Astrocyte (in vitro differentiated cells and primary cell): ENCODE results near the gene FAM200C. TPM values are rescaled to one million over a fixed set of nuclear protein-coding genes. Genes with fewer than 3 reads are reported as not detected.

ENCODE experiments used
- DNase-seq: peaks from one replicate; pipeline ENCODE4 v3.0.0-alpha.2; 2010; ENCODE audit warnings: low read depth
- FAIRE-seq: peaks from 2 replicates; lab custom pipeline; 2011; peaks lifted over from hg19 to GRCh38; lab: Jason Lieb, UNC
- H2AFZ ChIP-seq: 2 replicates; pipeline ENCODE4 v1.6.0; 2012; ENCODE audit warnings: low read depth, low read length, inconsistent platforms
- H3K27ac ChIP-seq: 2 replicates; pipeline ENCODE4 v1.5.1; 2011; ENCODE audit warnings: low read depth, low read length, inconsistent platforms
- H3K27me3 ChIP-seq: 2 replicates; pipeline ENCODE4 v1.6.0; 2011; ENCODE audit warnings: low read length, inconsistent platforms; ENCODE audit not compliant: insufficient read depth
- H3K36me3 ChIP-seq: 2 replicates; pipeline ENCODE4 v1.5.1; 2011; ENCODE audit warnings: low read length, inconsistent platforms; ENCODE audit not compliant: insufficient read depth
- H3K4me1 ChIP-seq: 2 replicates; pipeline ENCODE4 v1.5.1; 2011; ENCODE audit warnings: low read length, inconsistent platforms; ENCODE audit not compliant: insufficient read depth
- H3K4me2 ChIP-seq: 2 replicates; pipeline ENCODE4 v1.6.0; 2012; ENCODE audit warnings: low read length, inconsistent platforms
- H3K4me3 ChIP-seq: 2 replicates; pipeline ENCODE4 v1.5.1; 2011; ENCODE audit warnings: low read depth, mild to moderate bottlenecking, low read length, inconsistent platforms; ENCODE audit not compliant: insufficient read depth
- H3K79me2 ChIP-seq: 2 replicates; pipeline ENCODE4 v1.6.0; 2012; ENCODE audit warnings: mild to moderate bottlenecking, low read length, inconsistent platforms; ENCODE audit not compliant: insufficient read depth
- H3K9ac ChIP-seq: 2 replicates; pipeline ENCODE4 v1.6.0; 2012; ENCODE audit warnings: mild to moderate bottlenecking, low read length, inconsistent platforms
- H3K9me3 ChIP-seq: 2 replicates; pipeline ENCODE4 v1.5.1; 2012; ENCODE audit warnings: low read depth, mild to moderate bottlenecking, low read length, inconsistent platforms; ENCODE audit not compliant: insufficient read depth
- H4K20me1 ChIP-seq: 2 replicates; pipeline ENCODE4 v1.6.0; 2012; ENCODE audit warnings: low read length, inconsistent platforms; ENCODE audit not compliant: insufficient read depth
- H3K27ac Mint-ChIP-seq: one replicate; pipeline ENCODE4 v1.8.0; 2021; ENCODE audit warnings: mild to moderate bottlenecking, mixed read lengths; ENCODE audit not compliant: unreplicated experiment
- H3K27me3 Mint-ChIP-seq: one replicate; pipeline ENCODE4 v1.8.0; 2021; ENCODE audit warnings: low read depth, mixed read lengths; ENCODE audit not compliant: unreplicated experiment
- H3K36me3 Mint-ChIP-seq: one replicate; pipeline ENCODE4 v1.8.0; 2021; ENCODE audit warnings: low read depth, mixed read lengths; ENCODE audit not compliant: unreplicated experiment
- H3K4me1 Mint-ChIP-seq: one replicate; pipeline ENCODE4 v1.8.0; 2021; ENCODE audit warnings: low read depth, mixed read lengths; ENCODE audit not compliant: unreplicated experiment
- H3K4me3 Mint-ChIP-seq: one replicate; pipeline ENCODE4 v1.8.0; 2021; ENCODE audit warnings: mild to moderate bottlenecking, moderate library complexity, mixed read lengths; ENCODE audit not compliant: unreplicated experiment
- H3K9me3 Mint-ChIP-seq: one replicate; pipeline ENCODE4 v1.8.0; 2021; ENCODE audit warnings: mild to moderate bottlenecking, mixed read lengths; ENCODE audit not compliant: unreplicated experiment
- EZH2 ChIP-seq: IDR thresholded peaks from 2 replicates; pipeline ENCODE4 v1.6.1; 2012; ENCODE audit warnings: mild to moderate bottlenecking, low read length, inconsistent platforms; ENCODE audit not compliant: insufficient read depth
- total RNA-seq: library from RNA; stranded (reverse); gene quantifications from 2 replicates; pipeline ENCODE4 v1.2.1, GENCODE V29; 2021
- TF ChIP-seq, protein P1 (sequence below): IDR thresholded peaks from 2 replicates; pipeline ENCODE4 v1.5.1; 2011; ENCODE audit warnings: low read depth, mild to moderate bottlenecking, inconsistent platforms, low read length, moderate library complexity; ENCODE audit not compliant: insufficient read depth

Gene FAM200C
- total RNA-seq, 1 donor from 2014 or later, result 1.7 TPM

- Histone ChIP-seq H3K9ac (no peak overlapping the region), H3K4me1 (no peaks in the 10 kb centered on the region), H3K27ac (no peak overlapping the region), H3K4me2 (no peak overlapping the region), H3K9me3 (no peaks in the 10 kb centered on the region), H3K27me3 (no peaks in the 10 kb centered on the region), H3K79me2 (no peaks in the 10 kb centered on the region), H3K4me3 (no peak overlapping the region), H2AFZ (no peak overlapping the region), H4K20me1 (no peaks in the 10 kb centered on the region), H3K36me3 (no peaks in the 10 kb centered on the region)
- Mint-ChIP-seq H3K4me1 (no peaks in the 10 kb centered on the region), H3K9me3 (no peaks in the 10 kb centered on the region), H3K27me3 (peaks cover 4% of the 10 kb centered on the region), H3K27ac (no peak overlapping the region), H3K4me3 (no peak overlapping the region), H3K36me3 (no peaks in the 10 kb centered on the region)
- no peak for DNase-seq
- FAIRE-seq, result no peak
- TF ChIP-seq EZH2, result no peak
- TF ChIP-seq, protein P1, sequence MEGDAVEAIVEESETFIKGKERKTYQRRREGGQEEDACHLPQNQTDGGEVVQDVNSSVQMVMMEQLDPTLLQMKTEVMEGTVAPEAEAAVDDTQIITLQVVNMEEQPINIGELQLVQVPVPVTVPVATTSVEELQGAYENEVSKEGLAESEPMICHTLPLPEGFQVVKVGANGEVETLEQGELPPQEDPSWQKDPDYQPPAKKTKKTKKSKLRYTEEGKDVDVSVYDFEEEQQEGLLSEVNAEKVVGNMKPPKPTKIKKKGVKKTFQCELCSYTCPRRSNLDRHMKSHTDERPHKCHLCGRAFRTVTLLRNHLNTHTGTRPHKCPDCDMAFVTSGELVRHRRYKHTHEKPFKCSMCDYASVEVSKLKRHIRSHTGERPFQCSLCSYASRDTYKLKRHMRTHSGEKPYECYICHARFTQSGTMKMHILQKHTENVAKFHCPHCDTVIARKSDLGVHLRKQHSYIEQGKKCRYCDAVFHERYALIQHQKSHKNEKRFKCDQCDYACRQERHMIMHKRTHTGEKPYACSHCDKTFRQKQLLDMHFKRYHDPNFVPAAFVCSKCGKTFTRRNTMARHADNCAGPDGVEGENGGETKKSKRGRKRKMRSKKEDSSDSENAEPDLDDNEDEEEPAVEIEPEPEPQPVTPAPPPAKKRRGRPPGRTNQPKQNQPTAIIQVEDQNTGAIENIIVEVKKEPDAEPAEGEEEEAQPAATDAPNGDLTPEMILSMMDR, result no peak
Measured at GRCh38 chr5:160349249-160349934, 50.5 kb downstream of the FAM200C start.

GRCh38 chr5:160348080-160348479 lies 51.8 kb downstream of the FAM200C start:
- Mint-ChIP-seq H3K4me3 (no peak overlapping the region), H3K27me3 (peaks cover 4% of the 10 kb centered on the region), H3K4me1 (no peaks in the 10 kb centered on the region), H3K9me3 (no peaks in the 10 kb centered on the region), H3K36me3 (no peaks in the 10 kb centered on the region), H3K27ac (no peak overlapping the region)
- Histone ChIP-seq H3K27ac (no peak overlapping the region), H2AFZ (no peak overlapping the region), H3K4me3 (no peak overlapping the region), H4K20me1 (no peaks in the 10 kb centered on the region), H3K36me3 (no peaks in the 10 kb centered on the region), H3K27me3 (no peaks in the 10 kb centered on the region), H3K4me2 (no peak overlapping the region), H3K9me3 (no peaks in the 10 kb centered on the region), H3K9ac (no peak overlapping the region), H3K4me1 (no peaks in the 10 kb centered on the region), H3K79me2 (no peaks in the 10 kb centered on the region)
- TF ChIP-seq, protein P1, result no peak
- TF ChIP-seq EZH2, result no peak
- FAIRE-seq (no peak), DNase-seq (no peak)

DNA sequence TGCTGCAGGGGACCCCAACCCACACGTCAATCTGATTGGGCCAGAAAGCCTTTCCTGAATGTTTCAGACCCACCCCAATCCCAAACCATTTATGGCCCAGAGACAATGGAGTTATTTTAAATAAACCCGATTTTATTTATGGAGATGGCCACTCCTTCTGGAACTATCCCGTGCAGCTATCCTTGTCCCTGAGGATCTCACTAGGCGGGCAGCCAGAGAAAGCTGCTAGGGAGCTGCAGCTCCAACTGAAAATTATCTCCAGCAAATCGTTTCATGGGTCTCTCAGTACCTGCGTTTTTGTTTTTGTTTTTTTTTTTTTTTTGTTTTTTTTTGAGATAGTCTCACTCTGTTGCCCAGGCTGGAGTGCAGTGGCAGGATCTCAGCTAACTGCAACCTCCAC lies 52.4 kb downstream of the FAM200C start:
- FAIRE-seq (no peak), DNase-seq (no peak)
- no peaks in the 10 kb centered on the region for H3K79me2 ChIP-seq
- no peaks in the 10 kb centered on the region for H3K4me1 ChIP-seq
- no peaks in the 10 kb centered on the region for H3K9me3 ChIP-seq
- Mint-ChIP-seq H3K4me3 (no peak overlapping the region), H3K27me3 (peaks cover 4% of the 10 kb centered on the region), H3K36me3 (no peaks in the 10 kb centered on the region), H3K27ac (no peak overlapping the region), H3K4me1 (peaks cover 6% of the 10 kb centered on the region), H3K9me3 (no peaks in the 10 kb centered on the region)
- no peaks in the 10 kb centered on the region for H3K27me3 ChIP-seq
- TF ChIP-seq, protein P1, result no peak
- no peak for TF ChIP-seq EZH2
- no peak overlapping the region for H3K4me3 ChIP-seq
- H4K20me1 ChIP-seq, result no peaks in the 10 kb centered on the region
- no peaks in the 10 kb centered on the region for H3K36me3 ChIP-seq
- no peak overlapping the region for H3K9ac ChIP-seq
- no peak overlapping the region for H2AFZ ChIP-seq
- no peak overlapping the region for H3K27ac ChIP-seq
- no peak overlapping the region for H3K4me2 ChIP-seq
